ENCODE results near the gene DPP6.
"Not testable (repeated sequence)": the region's sequence is repeated elsewhere in the genome, so short reads cannot be mapped to it uniquely, and the experiment has no call there.

Gene DPP6

DNA sequence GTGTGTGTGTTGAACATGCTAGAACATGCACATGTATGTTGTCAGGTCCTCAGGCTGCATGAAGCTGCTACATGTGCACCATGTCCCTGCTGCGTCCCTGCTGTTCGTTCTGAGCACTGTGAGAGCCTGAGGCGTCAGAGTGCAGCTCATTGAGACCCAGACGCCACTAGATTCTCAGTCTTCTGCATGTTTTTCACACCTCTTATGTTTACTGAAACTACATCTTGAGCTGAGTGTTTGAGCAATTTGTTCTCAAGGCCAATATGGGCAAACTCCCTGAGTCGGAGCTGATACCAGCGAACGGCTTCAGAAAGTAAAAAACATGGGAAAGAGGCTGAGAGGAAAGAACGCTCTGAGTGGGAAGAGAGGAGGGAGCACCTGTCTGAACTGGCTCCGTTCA is 600.4 kb downstream of the DPP6 start:
- no peak overlapping the region for H3K4me3 ChIP-seq (ENCODE audit: low read depth, low read length)
- TF ChIP-seq, protein P1, sequence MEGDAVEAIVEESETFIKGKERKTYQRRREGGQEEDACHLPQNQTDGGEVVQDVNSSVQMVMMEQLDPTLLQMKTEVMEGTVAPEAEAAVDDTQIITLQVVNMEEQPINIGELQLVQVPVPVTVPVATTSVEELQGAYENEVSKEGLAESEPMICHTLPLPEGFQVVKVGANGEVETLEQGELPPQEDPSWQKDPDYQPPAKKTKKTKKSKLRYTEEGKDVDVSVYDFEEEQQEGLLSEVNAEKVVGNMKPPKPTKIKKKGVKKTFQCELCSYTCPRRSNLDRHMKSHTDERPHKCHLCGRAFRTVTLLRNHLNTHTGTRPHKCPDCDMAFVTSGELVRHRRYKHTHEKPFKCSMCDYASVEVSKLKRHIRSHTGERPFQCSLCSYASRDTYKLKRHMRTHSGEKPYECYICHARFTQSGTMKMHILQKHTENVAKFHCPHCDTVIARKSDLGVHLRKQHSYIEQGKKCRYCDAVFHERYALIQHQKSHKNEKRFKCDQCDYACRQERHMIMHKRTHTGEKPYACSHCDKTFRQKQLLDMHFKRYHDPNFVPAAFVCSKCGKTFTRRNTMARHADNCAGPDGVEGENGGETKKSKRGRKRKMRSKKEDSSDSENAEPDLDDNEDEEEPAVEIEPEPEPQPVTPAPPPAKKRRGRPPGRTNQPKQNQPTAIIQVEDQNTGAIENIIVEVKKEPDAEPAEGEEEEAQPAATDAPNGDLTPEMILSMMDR (IDR thresholded peaks at IDR 0.05; ENCODE audit: low read depth, low read length) = no peak

DNA sequence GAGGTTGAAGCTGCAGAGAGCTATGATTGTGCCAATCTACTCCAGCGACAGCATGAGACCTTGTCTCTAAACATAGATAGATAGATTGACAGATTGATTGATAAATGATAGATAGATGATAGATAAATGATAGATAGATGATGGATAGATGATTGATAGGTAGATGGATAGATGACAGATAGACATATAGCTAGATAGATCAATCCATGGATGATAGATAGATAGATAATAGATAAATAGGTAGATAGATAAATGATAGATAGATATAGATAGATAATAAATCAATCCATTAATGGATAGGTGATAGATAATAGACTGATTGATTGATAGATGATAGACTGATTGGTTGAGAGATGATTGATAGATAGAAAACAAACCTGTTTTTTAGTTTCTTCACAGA is 601.1 kb downstream of the DPP6 start:
- TF ChIP-seq, protein P1 (IDR thresholded peaks at IDR 0.05; ENCODE audit: low read depth, low read length) = no peak
- H3K4me3 ChIP-seq (ENCODE audit: low read depth, low read length) = no peak overlapping the region

DNA sequence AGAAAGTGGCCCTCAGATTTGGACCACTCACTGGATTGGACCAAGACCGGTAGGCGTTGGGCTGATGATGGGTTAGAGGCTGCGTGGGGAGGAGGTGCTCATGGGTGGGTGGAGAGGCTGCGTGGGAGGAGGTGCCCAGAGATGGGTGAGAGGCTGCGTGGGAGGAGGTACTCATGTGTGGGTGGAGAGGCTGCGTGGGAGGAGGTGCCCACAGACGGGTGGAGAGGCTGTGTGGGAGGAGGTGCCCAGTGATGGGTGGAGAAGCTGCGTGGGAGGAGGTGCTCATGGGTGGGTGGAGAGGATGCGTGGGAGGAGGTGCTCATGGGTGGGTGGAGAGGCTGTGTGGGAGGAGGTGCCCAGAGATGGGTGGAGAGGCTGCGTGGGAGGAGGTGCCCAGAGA is 604.4 kb downstream of the DPP6 start:
- H3K4me3 ChIP-seq (ENCODE audit: low read depth, low read length) = no peak overlapping the region
- TF ChIP-seq, protein P1 (IDR thresholded peaks at IDR 0.05; ENCODE audit: low read depth, low read length) = no peak

DNA sequence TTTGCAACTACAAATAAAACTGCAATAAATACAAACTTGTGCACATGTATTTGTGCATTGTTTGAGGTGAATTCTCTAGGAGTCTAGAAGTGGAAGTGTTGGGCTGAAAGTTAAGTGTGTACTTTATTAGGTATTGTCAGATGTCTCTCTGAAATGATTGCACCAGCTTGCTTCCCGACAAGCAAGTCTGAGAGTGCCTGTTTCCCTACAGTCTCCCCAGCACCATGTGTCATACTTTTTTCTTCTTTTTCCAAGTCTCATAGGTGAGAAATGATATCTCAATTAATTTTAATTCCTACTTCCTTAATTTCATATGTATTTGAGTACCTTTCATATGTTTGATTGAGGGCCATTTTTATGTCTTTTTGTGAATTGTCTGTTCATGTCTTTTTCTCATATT is 614.6 kb downstream of the DPP6 start:
- TF ChIP-seq, protein P1 (IDR thresholded peaks at IDR 0.05; ENCODE audit: low read depth, low read length) = no peak
- no peak overlapping the region for H3K4me3 ChIP-seq (ENCODE audit: low read depth, low read length)

DNA sequence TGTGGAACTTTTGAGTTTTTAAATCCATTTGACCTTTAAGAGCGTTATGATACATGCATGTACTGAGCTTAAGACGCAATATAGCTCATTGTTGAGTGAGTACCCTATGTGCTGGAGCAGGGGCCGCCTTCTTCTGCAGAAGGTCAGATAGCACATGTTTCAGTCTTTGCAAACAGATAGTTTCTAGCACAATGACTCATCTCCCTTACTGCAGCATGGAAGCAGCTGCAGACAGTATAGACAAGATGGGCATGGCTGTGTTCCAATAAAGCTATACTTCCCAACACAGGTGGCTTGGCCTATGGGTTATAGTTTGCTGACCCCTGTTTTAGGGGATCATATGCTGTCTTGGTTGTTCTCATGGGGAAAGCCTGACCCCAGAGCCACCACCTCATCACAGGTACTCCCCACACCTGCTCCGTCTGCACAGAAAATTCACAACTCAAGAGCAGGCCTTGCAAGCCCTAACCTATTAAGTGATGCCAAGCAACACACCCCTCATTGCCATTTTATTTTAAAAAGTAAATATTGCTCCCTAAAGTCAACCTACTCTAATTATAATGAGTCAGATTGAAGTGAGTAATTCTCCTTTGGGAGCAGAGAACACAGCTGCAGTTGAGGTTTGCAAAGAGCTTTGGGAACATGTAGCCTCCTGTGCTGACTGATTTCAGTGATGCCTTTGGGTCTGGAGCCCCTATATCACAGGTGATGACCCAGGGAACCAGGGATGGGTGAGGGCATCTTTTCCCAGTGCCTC is 620.6 kb downstream of the DPP6 start:
- H3K4me3 ChIP-seq (ENCODE audit: low read depth, low read length) = no peak overlapping the region
- TF ChIP-seq, protein P1 (IDR thresholded peaks at IDR 0.05; ENCODE audit: low read depth, low read length) = no peak

DNA sequence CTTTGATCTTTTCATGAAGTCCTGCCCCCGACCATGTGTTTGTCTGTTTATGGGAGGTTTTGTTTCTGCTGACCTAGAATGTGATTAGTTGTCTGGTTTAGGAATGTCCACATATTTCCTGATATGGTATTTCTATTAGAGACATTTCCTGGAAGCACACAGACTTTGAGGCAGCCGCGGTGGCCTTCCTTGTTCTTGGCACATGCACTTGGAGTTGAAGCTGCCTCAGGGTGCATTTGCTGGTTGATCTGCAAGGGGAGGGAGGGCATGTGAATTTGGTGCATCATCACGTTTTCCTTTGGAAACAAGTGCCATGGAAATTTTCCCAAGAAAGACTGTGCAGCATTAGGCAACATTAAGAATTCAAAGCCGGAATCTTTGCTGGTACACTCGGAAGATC is 622.0 kb downstream of the DPP6 start:
- TF ChIP-seq, protein P1 (IDR thresholded peaks at IDR 0.05; ENCODE audit: low read depth, low read length) = no peak
- H3K4me3 ChIP-seq (ENCODE audit: low read depth, low read length) = no peak overlapping the region

DNA sequence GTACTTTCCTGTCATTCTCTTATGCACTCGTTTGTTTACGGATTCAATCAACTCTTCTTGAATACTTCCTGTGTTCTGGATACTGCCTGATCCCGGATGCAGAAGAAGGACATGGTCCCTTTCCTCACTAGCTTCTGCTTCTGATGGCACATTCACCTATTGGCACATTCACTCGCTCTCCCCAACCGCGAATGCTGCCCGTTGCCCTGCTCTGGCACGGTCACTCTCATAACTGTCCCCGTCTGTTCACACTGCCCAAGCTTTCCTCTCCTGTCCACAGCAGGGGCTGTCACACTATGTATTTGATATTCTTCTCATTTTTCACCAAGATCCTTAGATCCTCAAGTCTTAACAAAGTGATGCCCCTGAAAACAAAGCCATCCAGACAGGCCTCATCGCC is 623.4 kb downstream of the DPP6 start:
- TF ChIP-seq, protein P1 (IDR thresholded peaks at IDR 0.05; ENCODE audit: low read depth, low read length) = no peak
- no peak overlapping the region for H3K4me3 ChIP-seq (ENCODE audit: low read depth, low read length)

DNA sequence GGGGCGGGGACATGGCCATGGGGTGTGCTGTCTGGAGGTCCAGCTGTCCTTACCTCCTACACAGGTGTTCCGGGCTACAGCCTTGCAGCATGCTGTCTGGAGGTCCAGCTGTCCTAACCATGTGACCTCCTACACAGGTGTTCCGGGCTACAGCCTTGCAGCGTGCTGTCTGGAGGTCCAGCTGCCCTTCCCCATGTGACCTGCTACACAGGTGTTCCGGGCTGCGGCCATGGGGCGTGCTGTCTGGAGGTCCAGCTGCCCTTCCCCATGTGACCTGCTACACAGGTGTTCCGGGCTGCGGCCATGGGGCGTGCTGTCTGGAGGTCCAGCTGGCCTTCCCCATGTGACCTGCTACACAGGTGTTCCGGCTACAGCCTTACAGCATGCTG is 623.8 kb downstream of the DPP6 start:
- not testable (repeated sequence) for H3K4me3 ChIP-seq (ENCODE audit: low read depth, low read length)
